Measurements from ENCODE around the gene LYPLAL1. TPM values are rescaled to one million over a fixed set of nuclear protein-coding genes. Genes with fewer than 3 reads are reported as not detected.

Gene LYPLAL1
- total and polyA plus RNA-seq, 2 of the 13 experiments (the other 11 are each of a cell fraction or from before 2014, with no cell fraction given), result 17.0 to 31.6 TPM

- Histone ChIP-seq H3K9me3 (ENCODE audit: low read length) (no peaks in the 10 kb centered on the region), H3K4me3 (replicated peaks in 1 of 3; ENCODE audit: insufficient read depth in 1 of 3, low read depth in 2 of 3, low read length in 3 of 3) (no peak overlapping the region), H3K79me2 (ENCODE audit: insufficient read depth, low read length) (no peaks in the 10 kb centered on the region), H3K4me1 (ENCODE audit: insufficient read depth, low read length) (no peaks in the 10 kb centered on the region), H3K4me2 (ENCODE audit: low read depth, low read length) (no peak overlapping the region), H3K27ac (ENCODE audit: extremely low read length, insufficient read depth, low read length) (no peak overlapping the region), H4K20me1 (ENCODE audit: insufficient read depth, low read length) (no peaks in the 10 kb centered on the region), H3K9ac (ENCODE audit: insufficient read depth, low read depth, low read length) (no peak overlapping the region), H2AFZ (ENCODE audit: low read length) (no peak overlapping the region), H3K27me3 (ENCODE audit: control insufficient read depth in 1 of 2, insufficient read depth in 2 of 2, low read length in 2 of 2) (no peaks in the 10 kb centered on the region), H3K36me3 (replicated peaks in 1 of 2; ENCODE audit: control insufficient read depth in 1 of 2, insufficient read depth in 2 of 2, low read length in 2 of 2) (peaks cover 0 to 2% of the 10 kb centered on the region in 2 experiments; a peak in 2 of 5 replicates)
- TF ChIP-seq ZNF124 (CRISPR knock-in tag; IDR thresholded peaks at IDR 0.05), result no peak
- no peak for TF ChIP-seq FOXA3 (CRISPR knock-in tag; IDR thresholded peaks at IDR 0.05)
- TF ChIP-seq PAWR (CRISPR knock-in tag; IDR thresholded peaks at IDR 0.05; ENCODE audit: borderline replicate concordance), result no peak
- no peak for TF ChIP-seq RFX1 (IDR thresholded peaks at IDR 0.05)
- TF ChIP-seq ZNF770 (CRISPR knock-in tag; IDR thresholded peaks at IDR 0.05), result no peak
- TF ChIP-seq RELA (CRISPR knock-in tag; IDR thresholded peaks at IDR 0.05), result no peak
- TF ChIP-seq ZNF761 (CRISPR knock-in tag; conservative IDR thresholded peaks at IDR 0.05), result no peak
- TF ChIP-seq CEBPG (CRISPR knock-in tag; IDR thresholded peaks at IDR 0.05), result no peak
- TF ChIP-seq, protein P1, sequence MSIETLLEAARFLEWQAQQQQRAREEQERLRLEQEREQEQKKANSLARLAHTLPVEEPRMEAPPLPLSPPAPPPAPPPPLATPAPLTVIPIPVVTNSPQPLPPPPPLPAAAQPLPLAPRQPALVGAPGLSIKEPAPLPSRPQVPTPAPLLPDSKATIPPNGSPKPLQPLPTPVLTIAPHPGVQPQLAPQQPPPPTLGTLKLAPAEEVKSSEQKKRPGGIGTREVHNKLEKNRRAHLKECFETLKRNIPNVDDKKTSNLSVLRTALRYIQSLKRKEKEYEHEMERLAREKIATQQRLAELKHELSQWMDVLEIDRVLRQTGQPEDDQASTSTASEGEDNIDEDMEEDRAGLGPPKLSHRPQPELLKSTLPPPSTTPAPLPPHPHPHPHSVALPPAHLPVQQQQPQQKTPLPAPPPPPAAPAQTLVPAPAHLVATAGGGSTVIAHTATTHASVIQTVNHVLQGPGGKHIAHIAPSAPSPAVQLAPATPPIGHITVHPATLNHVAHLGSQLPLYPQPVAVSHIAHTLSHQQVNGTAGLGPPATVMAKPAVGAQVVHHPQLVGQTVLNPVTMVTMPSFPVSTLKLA (IDR thresholded peaks at IDR 0.05), result no peak
- TF ChIP-seq HOXA5 (CRISPR knock-in tag; IDR thresholded peaks at IDR 0.05), result no peak
- TF ChIP-seq CEBPZ (IDR thresholded peaks at IDR 0.05; ENCODE audit: low read length), result no peak
- TF ChIP-seq ZNF446 (CRISPR knock-in tag; IDR thresholded peaks at IDR 0.05), result no peak
- no peak for TF ChIP-seq ZKSCAN5 (CRISPR knock-in tag; IDR thresholded peaks at IDR 0.05)
- no peak for TF ChIP-seq ZNF496 (CRISPR knock-in tag; IDR thresholded peaks at IDR 0.05; ENCODE audit: insufficient replicate concordance)
- no peak for TF ChIP-seq ATF7-NPFF (CRISPR knock-in tag; IDR thresholded peaks at IDR 0.05; ENCODE audit: low read depth)
- no peak for TF ChIP-seq ZNF264 (CRISPR knock-in tag; IDR thresholded peaks at IDR 0.05)
- no peak for TF ChIP-seq TBX2 (CRISPR knock-in tag; IDR thresholded peaks at IDR 0.05; ENCODE audit: borderline replicate concordance)
- intact Hi-C loops (cut with micrococcal nuclease; ENCODE audit: unreplicated experiment), result no loop called here
- no peak for DNase-seq (ENCODE audit: low spot score)
- no TSS peak for BruUV-seq (replicated peaks)
- in situ Hi-C loops (cut with HindIII; ENCODE audit: extremely low pct_ligation_motif_present, low pct_unique_long_range_greater_than_20kb), result no loop called here
- ChIA-PET POLR2A (no interaction called here), CTCF (ENCODE audit: low intra/inter-chr PET ratio, low total read pairs) (no interaction called here)
- FAIRE-seq, result no peak
- ATAC-seq, result no peak
These were observed 71.2 kb downstream of the LYPLAL1 start for GRCh38 chr1:219244864-219245263.
